Pulmonary artery endothelial cell (primary cell): Measurements from ENCODE around the gene THRB. TPM values are rescaled to one million over a fixed set of nuclear protein-coding genes. Genes with fewer than 3 reads are reported as not detected.
A peak's percentile ranks its signal among the peaks of the same experiment; 100 is the strongest.

Source experiments
- DNase-seq: peaks from one replicate; pipeline ENCODE4 v3.0.0-alpha.2; 2011; ENCODE audit warnings: low read depth, low spot score
- total RNA-seq: library from RNA; depleted of rRNA; stranded (reverse); fragments of >200 nt; gene quantifications from 2 replicates; pipeline ENCODE4 v1.2.3, GENCODE V29; 2014

THRB gene
- total RNA-seq, 1 donor from 2014 or later = 0.33 TPM

GRCh38 chr3:24190256-24190655 is 304.4 kb downstream of the THRB start:
- DNase-seq = no peak

DNA sequence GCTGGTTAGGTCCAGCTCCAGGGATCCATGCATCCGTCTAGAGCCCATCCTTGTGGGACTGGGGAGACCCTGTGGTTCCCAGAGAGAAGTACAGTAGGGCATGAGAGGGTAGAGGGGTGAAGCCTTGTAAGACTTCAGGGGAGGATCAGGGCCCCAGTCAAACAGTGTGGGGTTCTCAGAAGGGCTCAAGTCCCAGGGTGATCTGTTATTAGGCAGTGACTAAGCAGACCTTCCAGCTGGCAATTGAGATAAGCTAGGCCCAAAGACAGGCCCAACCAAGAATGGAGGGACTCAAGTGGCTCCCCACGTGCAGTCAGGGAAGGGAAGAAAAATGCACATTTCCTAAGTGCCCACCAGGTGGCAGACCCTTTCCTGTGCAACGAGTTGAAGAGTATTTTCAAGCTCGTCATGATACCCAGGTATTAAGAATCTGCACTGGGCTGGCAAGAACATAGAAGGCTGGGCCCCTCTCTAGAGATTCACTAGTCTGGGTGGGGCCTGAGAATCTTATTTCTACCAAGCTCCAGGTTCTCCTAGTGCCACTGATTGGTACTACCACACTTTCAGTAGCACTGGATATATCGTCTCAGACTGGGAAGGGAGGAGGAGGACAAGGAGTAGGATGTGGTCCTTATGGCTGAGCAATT is 308.8 kb downstream of the THRB start:
- peak; percentile 22 for DNase-seq

- DNase-seq = no peak
These were observed 310.0 kb downstream of the THRB start for GRCh38 chr3:24184528-24185176.

DNA sequence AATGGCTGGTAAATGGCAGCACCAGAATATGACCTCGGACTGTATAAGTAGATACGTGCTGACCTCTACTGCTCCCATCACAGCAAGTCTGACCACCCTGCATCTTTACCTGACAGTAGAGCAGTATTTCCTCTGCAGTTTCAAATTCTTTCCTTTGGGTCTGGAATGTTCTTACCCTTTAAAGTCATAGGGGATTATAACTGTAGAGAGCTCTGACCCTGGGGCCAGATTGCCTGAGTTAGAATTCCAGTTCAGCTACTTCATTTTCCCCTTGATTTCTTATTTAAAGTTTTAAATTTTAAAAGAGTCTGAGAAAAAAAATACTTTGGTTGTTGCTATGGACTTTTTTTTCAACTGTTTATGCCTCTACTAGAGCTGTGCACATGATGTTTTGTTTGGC is 311.9 kb downstream of the THRB start:
- no peak for DNase-seq

- DNase-seq = no peak
These were observed 313.4 kb downstream of the THRB start for GRCh38 chr3:24181256-24181655.

DNA sequence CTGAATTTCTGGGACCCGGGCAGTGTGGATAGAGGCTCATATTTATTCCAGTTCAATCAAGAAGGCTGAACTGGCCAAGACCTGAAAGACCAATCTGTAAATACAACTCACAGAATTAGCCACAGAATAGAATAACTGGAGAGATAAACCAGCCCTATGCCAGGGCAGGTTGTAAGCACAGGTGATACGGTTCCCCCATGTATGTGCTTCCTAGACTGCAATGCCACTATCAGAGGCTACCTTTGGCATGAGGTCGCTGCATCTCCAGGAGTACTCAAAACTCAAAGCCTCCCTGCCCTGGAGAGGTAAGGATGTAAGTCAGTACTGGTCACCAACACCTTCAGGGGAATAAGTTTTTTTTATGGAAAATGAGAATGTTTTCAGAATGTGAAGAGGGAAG is 314.0 kb downstream of the THRB start:
- no peak for DNase-seq

DNA sequence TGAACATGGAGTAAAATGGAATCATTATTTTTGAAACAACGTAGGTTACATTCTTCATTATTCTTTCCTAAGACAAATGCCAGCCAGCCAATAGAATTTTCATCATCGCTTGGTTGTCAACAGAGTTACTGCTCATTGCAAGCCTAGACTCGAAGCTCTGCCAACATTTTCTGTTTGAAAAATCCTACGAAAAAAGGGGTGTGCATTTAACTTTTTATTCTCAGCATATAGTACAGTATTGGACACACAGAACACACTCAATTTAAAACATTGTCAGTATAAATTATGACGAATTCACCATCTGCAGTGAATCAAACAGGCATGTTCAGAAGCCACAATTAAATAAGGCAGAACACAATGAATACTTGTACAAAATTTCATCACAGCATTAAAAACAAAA is 317.4 kb downstream of the THRB start:
- DNase-seq = no peak

DNA sequence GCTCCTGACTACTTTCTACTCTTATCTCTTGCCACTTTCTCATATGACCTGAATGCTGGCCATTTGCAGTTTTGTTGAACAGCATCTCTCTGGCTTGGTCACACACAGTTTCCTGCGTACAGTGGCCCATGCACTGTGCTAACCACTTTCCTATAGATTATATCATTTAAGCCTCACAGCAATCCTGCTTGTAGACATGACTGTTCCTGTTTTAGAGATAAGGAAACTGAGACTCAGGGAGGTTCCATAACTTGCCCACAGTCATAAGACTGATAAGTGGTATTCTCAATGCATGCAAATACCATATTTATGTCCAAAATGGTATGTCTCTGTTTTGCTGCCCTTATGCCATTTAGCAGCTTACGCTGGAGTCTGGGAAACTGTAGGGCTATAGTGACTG is 320.0 kb downstream of the THRB start:
- no peak for DNase-seq

GRCh38 chr3:24168977-24169376 is 325.7 kb downstream of the THRB start:
- DNase-seq = no peak

GRCh38 chr3:24167429-24167828 is 327.2 kb downstream of the THRB start:
- no peak for DNase-seq

- DNase-seq = no peak
These were observed 328.1 kb downstream of the THRB start for GRCh38 chr3:24166515-24166914.

GRCh38 chr3:24165603-24165982 is 329.1 kb downstream of the THRB start:
- no peak for DNase-seq

DNA sequence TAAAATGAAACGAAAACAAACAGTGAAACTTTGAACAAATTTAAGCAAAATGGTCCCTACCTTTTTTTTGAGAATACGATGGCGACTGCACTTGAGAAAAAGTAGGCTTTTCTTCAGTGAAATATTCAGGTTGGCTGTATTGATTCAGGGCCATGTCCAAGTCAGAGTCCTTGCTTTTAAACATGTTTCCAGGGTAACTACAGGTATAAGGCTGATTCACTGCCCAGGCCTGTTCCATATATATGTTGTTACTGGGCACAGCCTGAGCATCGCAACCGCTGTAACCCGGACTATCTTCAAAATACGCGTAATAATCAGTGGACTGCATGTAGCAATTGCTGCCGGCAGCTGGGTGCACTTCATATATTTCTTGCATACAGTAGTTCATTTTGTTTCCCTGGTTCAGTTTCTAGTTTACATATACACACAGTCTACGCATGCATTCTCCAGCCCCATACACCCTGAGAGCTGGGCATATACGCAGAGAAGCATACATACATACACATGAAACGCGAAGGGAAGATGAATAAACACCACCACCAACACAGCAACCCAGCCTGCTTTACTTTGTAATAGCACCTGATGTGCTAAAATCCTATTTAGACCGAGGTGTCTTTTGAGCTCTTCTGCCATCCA is 329.6 kb downstream of the THRB start:
- DNase-seq = no peak

- no peak for DNase-seq
These were observed 331.7 kb downstream of the THRB start for GRCh38 chr3:24162929-24163328.

DNA sequence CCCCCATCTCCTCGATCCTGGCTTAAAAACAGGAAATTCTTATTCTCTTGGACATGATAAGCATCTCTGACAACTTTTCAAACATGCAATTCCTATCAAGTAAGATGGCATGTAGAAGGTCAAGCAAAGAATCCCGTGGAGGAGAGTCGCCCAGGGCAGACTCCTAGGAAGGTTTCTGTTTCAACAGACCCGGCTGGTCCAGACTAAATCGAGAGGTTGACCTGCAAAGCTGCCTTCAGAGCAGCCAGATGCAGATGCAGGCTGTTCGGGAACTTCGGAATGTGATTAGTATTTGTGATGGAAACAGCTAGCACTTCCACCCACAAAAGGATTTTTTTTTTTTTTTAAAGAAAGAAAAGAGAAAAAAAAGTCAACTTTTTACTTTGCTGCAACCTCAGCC is 332.8 kb downstream of the THRB start:
- DNase-seq = no peak

DNA sequence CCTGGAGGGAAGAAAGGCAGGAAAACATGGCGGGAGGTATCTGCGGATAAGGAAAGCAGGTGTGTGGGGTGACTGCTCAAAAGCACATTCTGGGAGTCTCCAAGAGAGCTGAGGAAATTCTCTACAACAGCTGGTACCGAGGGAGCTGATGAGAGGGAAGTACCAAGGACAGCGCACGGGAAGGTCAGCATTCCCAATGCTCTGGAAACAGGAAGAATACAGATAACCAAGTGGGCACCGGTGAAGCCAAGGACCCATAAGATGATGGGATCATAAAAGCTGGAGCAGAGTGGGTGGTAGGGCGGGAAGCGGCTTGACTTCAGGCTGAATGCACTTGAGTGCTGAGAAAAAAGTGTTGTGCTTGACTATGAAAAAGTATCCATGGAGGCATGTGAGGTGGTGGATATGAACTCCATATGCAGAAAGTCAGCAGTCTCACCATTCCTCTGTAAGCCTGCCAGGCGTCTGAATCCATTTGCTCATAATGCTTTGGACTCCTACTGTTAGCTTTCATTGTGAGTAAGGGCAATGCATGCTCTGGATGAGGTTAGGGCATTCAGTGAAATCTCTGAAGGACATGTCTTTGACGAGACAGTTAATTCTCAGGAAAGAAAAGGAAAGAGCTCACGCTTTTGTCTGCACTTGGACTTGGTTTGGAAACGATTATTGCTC is 334.1 kb downstream of the THRB start:
- no peak for DNase-seq

DNA sequence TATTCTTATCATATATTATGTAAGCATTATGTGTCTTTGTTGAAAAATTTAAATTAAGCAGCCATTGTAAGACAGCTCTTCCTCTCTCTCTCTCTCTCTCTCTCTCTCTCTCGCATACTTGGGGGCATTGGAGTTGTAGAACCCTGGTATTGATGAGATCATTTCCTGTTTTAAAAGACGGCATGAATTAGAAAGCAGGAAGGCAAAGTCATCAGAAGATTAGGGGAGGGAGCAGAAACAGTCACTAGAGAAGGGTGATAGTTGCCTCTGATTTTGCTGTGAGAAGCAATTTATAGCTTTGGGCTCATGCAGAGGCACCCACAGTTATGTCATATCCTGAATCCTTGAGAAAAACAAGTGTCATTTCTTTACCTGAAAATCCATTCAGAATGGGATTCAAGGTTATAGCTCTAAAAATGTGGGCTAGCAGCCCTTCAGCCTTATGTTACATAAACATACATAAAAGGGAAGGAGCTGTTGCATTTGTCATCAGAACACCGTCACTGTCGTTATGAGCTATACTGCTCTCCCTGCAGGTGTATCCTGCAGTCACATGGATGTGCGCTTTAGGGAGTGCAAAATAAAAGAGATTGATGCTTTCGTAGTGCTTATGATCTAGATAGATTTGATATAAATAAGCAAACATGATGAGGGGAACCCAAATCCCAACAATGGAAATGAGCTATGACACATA is 335.7 kb downstream of the THRB start:
- no peak for DNase-seq

GRCh38 chr3:24157106-24157505 is 337.5 kb downstream of the THRB start:
- no peak for DNase-seq

DNA sequence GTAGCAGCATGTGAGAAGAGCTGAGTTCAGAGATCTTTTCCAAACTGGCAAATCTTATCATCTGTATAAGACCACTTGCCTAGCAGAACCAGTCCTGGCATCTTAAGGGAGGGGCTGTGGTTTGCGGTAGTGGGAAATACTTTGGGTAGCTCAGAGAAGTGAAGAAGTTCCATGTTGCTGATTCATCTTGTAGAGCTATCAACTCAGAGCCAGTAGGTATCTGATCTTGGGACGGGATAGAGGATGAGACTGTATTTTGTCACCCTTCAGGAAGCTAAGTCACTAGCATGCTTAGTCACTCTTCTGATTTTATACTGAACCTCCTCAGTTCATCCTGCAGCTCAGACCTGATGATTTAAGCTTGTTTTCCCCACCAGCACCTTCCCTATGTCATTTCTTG is 338.2 kb downstream of the THRB start:
- DNase-seq = no peak

- DNase-seq = no peak
These were observed 339.4 kb downstream of the THRB start for GRCh38 chr3:24155276-24155675.

- no peak for DNase-seq
These were observed 339.9 kb downstream of the THRB start for GRCh38 chr3:24154781-24155180.
